Caco-2 (cell line): ENCODE measurements around the gene ANKRD44. TPM values are rescaled to one million over a fixed set of nuclear protein-coding genes. Genes with fewer than 3 reads are reported as not detected.
"Not testable (repeated sequence)": the region's sequence is repeated elsewhere in the genome, so short reads cannot be mapped to it uniquely, and the experiment has no call there.

Source experiments
- BruUV-seq: library from RNA; stranded (reverse); fragments of 400-500 nt; replicated peaks from 2 replicates; lab custom pipeline; 2021; lab: Mats Ljungman, UMichigan
- CTCF ChIA-PET: fragments of 300-600 bp; sonication (Branson Sonifier 250); formaldehyde crosslinking; loops from one replicate; lab custom pipeline; 2022; ENCODE audit warnings: antibody characterized with exemption; lab: Charles Lee
- POLR2A ChIA-PET: fragments of 300-600 bp; sonication (Branson Sonifier 250); formaldehyde crosslinking; loops from one replicate; lab custom pipeline; 2022; ENCODE audit warnings: antibody characterized with exemption; lab: Charles Lee
- DNase-seq, 2 experiments: peaks; one replicate each; pipeline versions ENCODE4 v3.0.0 to v3.0.0-alpha.2; 2020 to 2022
- H3K27me3 ChIP-seq: replicated peaks from 2 replicates; pipeline ENCODE4 v1.6.0; 2011; ENCODE audit warnings: low read length; ENCODE audit not compliant: control insufficient read depth, insufficient read depth
- H3K36me3 ChIP-seq: 2 replicates; pipeline ENCODE4 v1.5.1; 2011; ENCODE audit warnings: low read length; ENCODE audit not compliant: control insufficient read depth, insufficient read depth
- H3K4me1 ChIP-seq: fragments of 250-450 bp; sonication (Bioruptor Pico); 2 replicates; pipeline ENCODE4 v1.5.1; 2020; ENCODE audit warnings: mild to moderate bottlenecking
- H3K4me3 ChIP-seq: 2 replicates; pipeline ENCODE4 v1.5.1; 2011; ENCODE audit warnings: low read depth, mild to moderate bottlenecking, control low read depth, low read length
- H3K9me3 ChIP-seq: fragments of 250-450 bp; sonication (Bioruptor Pico); 2 replicates; pipeline ENCODE4 v1.5.1; 2020; ENCODE audit warnings: mild to moderate bottlenecking, moderate library complexity
- H3K27ac Mint-ChIP-seq: one replicate; pipeline ENCODE4 v1.8.0; 2022; ENCODE audit warnings: mixed read lengths; ENCODE audit not compliant: unreplicated experiment
- H3K27me3 Mint-ChIP-seq: one replicate; pipeline ENCODE4 v1.8.0; 2022; ENCODE audit warnings: mixed read lengths; ENCODE audit not compliant: insufficient read depth, unreplicated experiment
- H3K36me3 Mint-ChIP-seq: one replicate; pipeline ENCODE4 v1.8.0; 2022; ENCODE audit warnings: mild to moderate bottlenecking, mixed read lengths; ENCODE audit not compliant: insufficient read depth, unreplicated experiment
- H3K4me1 Mint-ChIP-seq: one replicate; pipeline ENCODE4 v1.8.0; 2022; ENCODE audit warnings: low read depth, mixed read lengths; ENCODE audit not compliant: unreplicated experiment
- H3K4me3 Mint-ChIP-seq: one replicate; pipeline ENCODE4 v1.8.0; 2022; ENCODE audit warnings: mild to moderate bottlenecking, moderate library complexity, mixed read lengths; ENCODE audit not compliant: unreplicated experiment
- H3K9me3 Mint-ChIP-seq: one replicate; pipeline ENCODE4 v1.8.0; 2022; ENCODE audit warnings: mixed read lengths; ENCODE audit not compliant: unreplicated experiment
- CTCF ChIP-seq, 2 experiments: fragments of 200-600 bp in 1 of 2; IDR thresholded peaks; 1 replicate in 1 of 2; 2 replicates in 1 of 2; pipeline versions ENCODE4 v1.5.1 to v1.8.0; 2011 to 2022; ENCODE audit warnings: antibody characterized with exemption in 1 of 2, control low read depth in 1 of 2, inconsistent platforms in 1 of 2, low read depth in 1 of 2, low read length in 1 of 2, mild to moderate bottlenecking in 1 of 2, moderate library complexity in 1 of 2; ENCODE audit not compliant: insufficient read depth in 1 of 2, severe bottlenecking in 1 of 2, unreplicated experiment in 1 of 2
- intact Hi-C: fragments of 100-400 bp; cut with micrococcal nuclease; formaldehyde crosslinking; loops from one replicate; pipeline ENCODE4 v1.10.0; 2022; ENCODE audit not compliant: unreplicated experiment
- total RNA-seq: library from RNA; stranded (reverse); gene quantifications from 2 replicates; pipeline ENCODE4 v1.2.3, GENCODE V29; 2022

The ANKRD44 gene
- total RNA-seq, 1 experiment from 2014 or later, result 1.0 TPM

DNA sequence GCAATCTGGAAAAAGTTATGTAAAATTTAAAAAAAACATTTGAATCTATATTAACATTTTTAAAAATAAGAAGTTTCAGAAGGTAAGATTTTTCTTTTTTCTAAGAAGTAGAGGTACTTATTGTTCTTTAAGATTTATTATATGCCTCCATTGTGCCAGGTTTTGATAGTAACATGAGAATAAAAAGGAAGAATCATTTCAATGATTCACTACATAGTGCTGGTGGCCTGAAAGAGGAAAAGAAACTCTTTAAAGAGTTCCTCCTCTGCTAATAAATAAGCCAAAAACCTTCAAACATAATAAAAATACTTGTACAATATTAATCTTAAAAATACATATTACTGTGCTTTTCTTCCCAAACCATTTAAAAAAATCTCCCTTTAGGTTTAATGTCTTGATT lies 69.0 kb downstream of the ANKRD44 start:
- no peak for DNase-seq
- no peaks in the 10 kb centered on the region for H3K4me1 Mint-ChIP-seq
- ChIA-PET POLR2A (no interaction called here), CTCF (no interaction called here)
- no peak overlapping the region for H3K27ac Mint-ChIP-seq
- no peak for TF ChIP-seq CTCF (IDR thresholded peaks at IDR 0.05; ENCODE audit: insufficient read depth in 1 of 2, low read depth in 1 of 2, low read length in 1 of 2, severe bottlenecking in 1 of 2, unreplicated experiment in 1 of 2)
- no peaks in the 10 kb centered on the region for H3K9me3 Mint-ChIP-seq
- intact Hi-C loops, result no loop called here
- no peaks in the 10 kb centered on the region for H3K27me3 ChIP-seq
- no TSS peak for BruUV-seq
- peaks cover 6% of the 10 kb centered on the region for H3K27me3 Mint-ChIP-seq
- H3K9me3 ChIP-seq, result no peaks in the 10 kb centered on the region
- H3K4me3 ChIP-seq, result no peak overlapping the region
- H3K36me3 ChIP-seq, result no peaks in the 10 kb centered on the region
- H3K4me1 ChIP-seq, result no peaks in the 10 kb centered on the region
- H3K36me3 Mint-ChIP-seq, result no peaks in the 10 kb centered on the region
- H3K4me3 Mint-ChIP-seq, result no peak overlapping the region

GRCh38 chr2:197241153-197241552 lies 69.4 kb downstream of the ANKRD44 start:
- H3K27me3 Mint-ChIP-seq, result peaks cover 5% of the 10 kb centered on the region
- Histone ChIP-seq H3K4me3 (no peak overlapping the region), H3K4me1 (no peaks in the 10 kb centered on the region), H3K36me3 (no peaks in the 10 kb centered on the region), H3K9me3 (no peaks in the 10 kb centered on the region), H3K27me3 (no peaks in the 10 kb centered on the region)
- no peaks in the 10 kb centered on the region for H3K36me3 Mint-ChIP-seq
- CTCF ChIA-PET, result no interaction called here
- no peak for TF ChIP-seq CTCF (IDR thresholded peaks at IDR 0.05; ENCODE audit: insufficient read depth in 1 of 2, low read depth in 1 of 2, low read length in 1 of 2, severe bottlenecking in 1 of 2, unreplicated experiment in 1 of 2)
- no peak overlapping the region for H3K27ac Mint-ChIP-seq
- no peaks in the 10 kb centered on the region for H3K4me1 Mint-ChIP-seq
- POLR2A ChIA-PET, result interaction anchor here (0.5 kb wide), 1 partner anchor 92 kb away, joined by 3 read pairs; no protein-coding TSS in a partner anchor
- no peak overlapping the region for H3K4me3 Mint-ChIP-seq
- intact Hi-C loops, result no loop called here
- no TSS peak for BruUV-seq
- H3K9me3 Mint-ChIP-seq, result no peaks in the 10 kb centered on the region
- DNase-seq, result no peak

DNA sequence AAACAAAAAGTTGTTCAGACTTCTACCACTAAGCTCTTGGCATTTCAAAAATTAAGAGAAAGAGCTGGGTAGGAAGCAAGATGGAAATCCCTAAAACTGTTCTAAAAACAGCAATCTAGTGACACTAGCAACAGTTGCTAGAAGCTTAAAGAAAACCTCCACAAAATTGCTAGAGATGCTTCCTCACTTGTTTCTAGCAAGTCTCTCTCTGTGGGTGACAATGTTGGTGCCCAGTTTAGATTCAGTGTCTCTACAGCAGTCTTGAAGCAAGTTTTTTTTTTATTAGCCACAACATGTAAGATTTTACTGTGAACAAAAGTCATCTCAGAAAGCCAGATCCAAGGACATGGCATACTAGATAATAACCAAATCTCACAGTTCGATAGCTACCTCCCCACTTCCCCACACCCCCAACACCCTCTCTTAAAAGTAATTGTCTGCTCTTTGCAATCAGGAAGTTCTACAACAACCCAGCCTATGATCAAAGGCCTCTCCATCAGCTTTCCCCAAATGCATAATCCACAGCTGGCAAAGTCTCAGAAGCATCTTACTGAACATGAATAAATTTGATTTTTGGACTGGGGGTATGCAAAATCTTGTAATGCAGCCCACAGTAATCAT lies 70.0 kb downstream of the ANKRD44 start:
- POLR2A ChIA-PET, result interaction anchor here (0.5 kb wide), 1 partner anchor 93 kb away, joined by 3 read pairs; no protein-coding TSS in a partner anchor
- intact Hi-C loops, result no loop called here
- no peak for TF ChIP-seq CTCF (IDR thresholded peaks at IDR 0.05; ENCODE audit: insufficient read depth in 1 of 2, low read depth in 1 of 2, low read length in 1 of 2, severe bottlenecking in 1 of 2, unreplicated experiment in 1 of 2)
- CTCF ChIA-PET, result interaction anchor here (0.6 kb wide), 1 partner anchor 103 kb away, joined by 4 read pairs; no protein-coding TSS in a partner anchor
- no peaks in the 10 kb centered on the region for H3K4me1 Mint-ChIP-seq
- no peaks in the 10 kb centered on the region for H3K36me3 ChIP-seq
- no peaks in the 10 kb centered on the region for H3K27me3 ChIP-seq
- H3K9me3 ChIP-seq, result no peaks in the 10 kb centered on the region
- no TSS peak for BruUV-seq
- H3K4me3 ChIP-seq, result no peak overlapping the region
- H3K4me3 Mint-ChIP-seq, result no peak overlapping the region
- peaks cover 6% of the 10 kb centered on the region for H3K27me3 Mint-ChIP-seq
- no peaks in the 10 kb centered on the region for H3K4me1 ChIP-seq
- H3K27ac Mint-ChIP-seq, result no peak overlapping the region
- H3K9me3 Mint-ChIP-seq, result no peaks in the 10 kb centered on the region
- no peaks in the 10 kb centered on the region for H3K36me3 Mint-ChIP-seq
- no peak for DNase-seq

DNA sequence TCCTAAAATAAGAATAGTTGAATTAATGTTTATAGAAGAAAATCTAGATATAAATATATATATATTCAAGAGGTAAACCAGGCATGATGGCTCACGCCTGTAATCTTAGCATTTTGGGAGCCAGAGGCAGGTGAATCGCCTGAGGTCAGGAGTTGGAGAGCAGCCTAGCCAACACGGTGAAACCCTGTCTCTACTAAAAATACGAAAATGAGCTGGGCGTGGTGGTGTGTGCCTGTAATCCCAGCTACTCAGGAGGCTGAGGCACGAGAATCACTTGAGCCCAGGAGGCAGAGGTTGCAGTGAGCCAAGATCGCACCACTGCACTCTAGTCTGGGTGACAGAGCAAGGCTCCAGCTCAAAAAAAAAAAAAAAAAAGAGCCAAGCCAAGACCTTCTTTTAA lies 70.6 kb downstream of the ANKRD44 start:
- BruUV-seq, result not testable (repeated sequence)

More for the DNA sequence above, 70.6 kb downstream of the ANKRD44 start:
- H3K9me3 Mint-ChIP-seq, H3K27me3 Mint-ChIP-seq, H3K4me3 Mint-ChIP-seq, H3K27me3 ChIP-seq, intact Hi-C loops, H3K27ac Mint-ChIP-seq, H3K9me3 ChIP-seq, DNase-seq, POLR2A ChIA-PET, H3K4me1 ChIP-seq, H3K36me3 ChIP-seq, H3K4me3 ChIP-seq, H3K36me3 Mint-ChIP-seq, H3K4me1 Mint-ChIP-seq: not testable (repeated sequence)
- CTCF ChIA-PET, result interaction anchor here (0.6 kb wide), 1 partner anchor 103 kb away, joined by 4 read pairs; no protein-coding TSS in a partner anchor
